Activated B cell treated with CpG ODN at 0.5 μM for 24 hours (primary cell): ENCODE results near the gene FARP2. TPM values are rescaled to one million over a fixed set of nuclear protein-coding genes. Genes with fewer than 3 reads are reported as not detected.

Experiments used
- ATAC-seq: fragments of 200-7000 bp; cut with Tn5 transposase; one replicate; pipeline ENCODE4 v1.10.0; 2021; ENCODE audit warnings: low read depth, mild to moderate bottlenecking, moderate library complexity
- CTCF ChIA-PET: fragments of 350-600 bp; sonication (Branson Sonifier 250); formaldehyde crosslinking; loops from one replicate; lab custom pipeline; 2021; ENCODE audit warnings: antibody characterized with exemption; lab: Charles Lee
- POLR2A ChIA-PET: fragments of 350-600 bp; sonication (Branson Sonifier 250); formaldehyde crosslinking; loops from one replicate; lab custom pipeline; 2021; ENCODE audit warnings: antibody characterized with exemption; lab: Charles Lee
- DNase-seq: peaks from one replicate; pipeline ENCODE4 v3.0.0; 2022
- H3K27ac Mint-ChIP-seq: one replicate; pipeline ENCODE4 v1.8.0; 2020; ENCODE audit warnings: mixed read lengths
- H3K27me3 Mint-ChIP-seq: one replicate; pipeline ENCODE4 v1.8.0; 2021; ENCODE audit warnings: mixed read lengths
- H3K36me3 Mint-ChIP-seq: one replicate; pipeline ENCODE4 v1.8.0; 2021; ENCODE audit warnings: low read depth, mixed read lengths
- H3K4me1 Mint-ChIP-seq: one replicate; pipeline ENCODE4 v1.8.0; 2021; ENCODE audit warnings: mixed read lengths
- H3K4me3 Mint-ChIP-seq: one replicate; pipeline ENCODE4 v1.8.0; 2020; ENCODE audit warnings: mild to moderate bottlenecking, mixed read lengths
- H3K9me3 Mint-ChIP-seq: one replicate; pipeline ENCODE4 v1.8.0; 2020; ENCODE audit warnings: mixed read lengths
- CTCF ChIP-seq: fragments of 200-600 bp; IDR thresholded peaks from one replicate; pipeline ENCODE4 v1.8.0; 2022; ENCODE audit warnings: antibody characterized with exemption, mild to moderate bottlenecking
- intact Hi-C: fragments of 100-400 bp; cut with micrococcal nuclease; formaldehyde crosslinking; loops from one replicate; pipeline ENCODE4 v1.15.1; 2024
- total RNA-seq: library from RNA; stranded (reverse); gene quantifications from 2 replicates; pipeline ENCODE4 v1.2.3, GENCODE V29; 2022

The FARP2 gene
- total RNA-seq, 1 donor from 2014 or later = 91.2 TPM

- DNase-seq (no peak), ATAC-seq (no peak)
- no peak overlapping the region for H3K4me3 Mint-ChIP-seq
- POLR2A ChIA-PET = no interaction called here
- H3K27me3 Mint-ChIP-seq = no peaks in the 10 kb centered on the region
- H3K9me3 Mint-ChIP-seq = no peaks in the 10 kb centered on the region
- peaks cover 40% of the 10 kb centered on the region for H3K36me3 Mint-ChIP-seq
- CTCF ChIA-PET = no interaction called here
- no peak for TF ChIP-seq CTCF
- H3K27ac Mint-ChIP-seq = no peak overlapping the region
- intact Hi-C loops = loop anchor here (10.0 kb wide), 1 partner anchor 1366 kb away; the partner anchor contains the start of gene COPS9
- peaks cover 6% of the 10 kb centered on the region for H3K4me1 Mint-ChIP-seq
These were observed 145.0 kb downstream of the FARP2 start for GRCh38 chr2:241501099-241501541.

- POLR2A ChIA-PET = no interaction called here
- intact Hi-C loops = loop anchor here (10.0 kb wide), 1 partner anchor 1367 kb away; the partner anchor contains the start of gene COPS9
- no peak for ATAC-seq
These were observed 145.5 kb downstream of the FARP2 start for GRCh38 chr2:241501551-241501950.

GRCh38 chr2:241502281-241502680, 146.2 kb downstream of the FARP2 start:
- intact Hi-C loops = loop anchor here (10.0 kb wide), 1 partner anchor 1367 kb away; the partner anchor contains the start of gene COPS9
- H3K27me3 Mint-ChIP-seq = no peaks in the 10 kb centered on the region
- ATAC-seq (no peak), DNase-seq (no peak)
- H3K4me3 Mint-ChIP-seq = no peak overlapping the region
- no peak for TF ChIP-seq CTCF
- POLR2A ChIA-PET = no interaction called here
- no peak overlapping the region for H3K27ac Mint-ChIP-seq
- H3K36me3 Mint-ChIP-seq = peaks cover 30% of the 10 kb centered on the region
- no peaks in the 10 kb centered on the region for H3K9me3 Mint-ChIP-seq
- CTCF ChIA-PET = no interaction called here
- H3K4me1 Mint-ChIP-seq = peaks cover 12% of the 10 kb centered on the region

More at GRCh38 chr2:241501551-241501950, 145.5 kb downstream of the FARP2 start:
- CTCF ChIA-PET = no interaction called here
- H3K4me1 Mint-ChIP-seq = peaks cover 6% of the 10 kb centered on the region
- H3K36me3 Mint-ChIP-seq = peaks cover 36% of the 10 kb centered on the region
- no peaks in the 10 kb centered on the region for H3K27me3 Mint-ChIP-seq
- H3K27ac Mint-ChIP-seq = no peak overlapping the region
- no peaks in the 10 kb centered on the region for H3K9me3 Mint-ChIP-seq
- DNase-seq = no peak
- no peak overlapping the region for H3K4me3 Mint-ChIP-seq
- TF ChIP-seq CTCF = no peak

GRCh38 chr2:241503776-241504392, 147.8 kb downstream of the FARP2 start:
- TF ChIP-seq CTCF = no peak
- CTCF ChIA-PET = no interaction called here
- no peak for ATAC-seq
- Mint-ChIP-seq H3K27ac (no peak overlapping the region), H3K4me1 (peaks cover 16% of the 10 kb centered on the region), H3K9me3 (no peaks in the 10 kb centered on the region), H3K4me3 (no peak overlapping the region), H3K27me3 (no peaks in the 10 kb centered on the region), H3K36me3 (peaks cover 21% of the 10 kb centered on the region)
- POLR2A ChIA-PET = interaction anchor here (0.8 kb wide), 1 partner anchor 145 kb away, joined by 3 read pairs; no protein-coding TSS in a partner anchor
- DNase-seq = no peak
- intact Hi-C loops = loop anchor here (10.0 kb wide), 1 partner anchor 1369 kb away; the partner anchor contains the start of gene COPS9

- H3K9me3 Mint-ChIP-seq = no peaks in the 10 kb centered on the region
- H3K36me3 Mint-ChIP-seq = peaks cover 10% of the 10 kb centered on the region
- H3K4me3 Mint-ChIP-seq = peak overlapping the region; percentile 19
- H3K27me3 Mint-ChIP-seq = no peaks in the 10 kb centered on the region
- ChIA-PET CTCF (no interaction called here), POLR2A (no interaction called here)
- no peak overlapping the region for H3K27ac Mint-ChIP-seq
- peaks cover 23% of the 10 kb centered on the region for H3K4me1 Mint-ChIP-seq
- no peak for DNase-seq
- no peak for TF ChIP-seq CTCF
- intact Hi-C loops = loop anchor here (5.0 to 10.0 kb wide), 2 partner anchors 938 to 1370 kb away; partner anchors contain the start of genes COPS9 and RNPEPL1
- no peak for ATAC-seq
These were observed 149.1 kb downstream of the FARP2 start for GRCh38 chr2:241505086-241505780.
